DOHH2 (cell line): Measurements from ENCODE around the gene ATP1A3.

ENCODE experiments used
- H3F3A ChIP-seq: fragments of 200-600 bp; sonication (generic), shearing (Covaris generic); 2 replicates; pipeline ENCODE4 v1.6.0; 2016; ENCODE audit warnings: antibody characterized with exemption, mild to moderate bottlenecking; ENCODE audit not compliant: control insufficient read depth, insufficient read depth
- H3K27ac ChIP-seq: fragments of 200-600 bp; sonication (generic); 2 replicates; pipeline ENCODE4 v1.5.1; 2014; ENCODE audit warnings: low read depth, mild to moderate bottlenecking, low read length, moderate library complexity
- H3K27me3 ChIP-seq: fragments of 200-600 bp; sonication (generic); 2 replicates; pipeline ENCODE4 v1.6.1; 2014; ENCODE audit warnings: mild to moderate bottlenecking, low read length, mixed read lengths; ENCODE audit not compliant: control insufficient read depth
- H3K36me3 ChIP-seq: fragments of 200-600 bp; sonication (generic); 2 replicates; pipeline ENCODE4 v1.6.1; 2014; ENCODE audit warnings: mild to moderate bottlenecking, low read length, moderate library complexity, mixed read lengths; ENCODE audit not compliant: control insufficient read depth
- H3K4me1 ChIP-seq: fragments of 200-600 bp; sonication (generic); 2 replicates; pipeline ENCODE4 v1.6.1; 2014; ENCODE audit warnings: mild to moderate bottlenecking, low read length, mixed read lengths; ENCODE audit not compliant: control insufficient read depth
- H3K4me2 ChIP-seq: fragments of 200-600 bp; sonication (generic); 2 replicates; pipeline ENCODE4 v1.6.0; 2014; ENCODE audit warnings: mild to moderate bottlenecking, low read length, moderate library complexity
- H3K4me3 ChIP-seq: fragments of 200-600 bp; sonication (generic); 2 replicates; pipeline ENCODE4 v1.5.1; 2014; ENCODE audit warnings: mild to moderate bottlenecking, low read length, mixed read lengths
- H3K79me2 ChIP-seq: fragments of 200-600 bp; sonication (generic); 2 replicates; pipeline ENCODE4 v1.6.1; 2014; ENCODE audit warnings: mild to moderate bottlenecking, low read length, mixed read lengths; ENCODE audit not compliant: control insufficient read depth
- H3K9me2 ChIP-seq: fragments of 200-600 bp; sonication (generic); replicated peaks from 2 replicates; pipeline ENCODE4 v1.6.1; 2014; ENCODE audit warnings: mild to moderate bottlenecking, low read length, mixed read lengths; ENCODE audit not compliant: control insufficient read depth
- H3K9me3 ChIP-seq: fragments of 200-600 bp; sonication (generic); 2 replicates; pipeline ENCODE4 v1.6.1; 2014; ENCODE audit warnings: antibody characterized with exemption, low read length, mixed read lengths; ENCODE audit not compliant: control insufficient read depth, insufficient read depth
- H4K20me1 ChIP-seq: fragments of 200-600 bp; sonication (generic); 2 replicates; pipeline ENCODE4 v1.6.0; 2014; ENCODE audit warnings: low read depth, mild to moderate bottlenecking, antibody characterized with exemption, low read length, moderate library complexity; ENCODE audit not compliant: control insufficient read depth, insufficient read depth
- EZH2phosphoT487 ChIP-seq: fragments of 200-600 bp; sonication (generic); IDR thresholded peaks from 2 replicates; pipeline ENCODE4 v1.6.1; 2017; ENCODE audit warnings: borderline replicate concordance, mild to moderate bottlenecking, antibody characterized with exemption, low read length, moderate library complexity, mixed read lengths
- TF ChIP-seq, protein P1 (sequence below): fragments of 200-600 bp; sonication (generic); IDR thresholded peaks from one replicate; pipeline ENCODE4 v1.5.1; 2014; ENCODE audit warnings: antibody characterized with exemption, mild to moderate bottlenecking, low read depth, low read length; ENCODE audit not compliant: poor library complexity, severe bottlenecking

ATP1A3 gene

DNA sequence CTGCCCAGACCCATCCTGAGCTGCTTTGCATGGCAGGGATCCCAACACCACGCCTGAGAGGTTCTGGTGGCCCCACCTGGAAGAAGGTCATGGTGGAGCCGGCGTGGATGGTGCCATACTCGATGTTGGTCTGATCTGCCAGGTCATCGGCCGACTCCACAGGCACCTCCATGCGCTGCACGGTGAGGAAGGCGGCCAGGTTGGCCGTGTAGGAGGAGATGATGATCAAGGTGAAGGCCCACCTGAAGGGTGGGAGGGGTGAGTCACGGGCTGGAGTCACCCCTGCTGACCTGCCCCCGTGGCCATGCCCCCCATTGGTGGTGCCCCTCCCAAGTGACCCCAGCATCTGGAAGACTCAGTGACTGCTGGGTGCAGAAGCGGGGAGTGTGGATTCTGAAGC is 12.5 kb upstream of the ATP1A3 start:
- Histone ChIP-seq H3K27ac (no peak overlapping the region), H3K4me2 (no peak overlapping the region), H3K9me2 (no peaks in the 10 kb centered on the region), H3K4me1 (no peaks in the 10 kb centered on the region), H4K20me1 (no peaks in the 10 kb centered on the region), H3K27me3 (peaks cover 25% of the 10 kb centered on the region), H3K79me2 (no peaks in the 10 kb centered on the region), H3K4me3 (no peak overlapping the region), H3K36me3 (no peaks in the 10 kb centered on the region), H3K9me3 (no peaks in the 10 kb centered on the region), H3F3A (no peaks in the 10 kb centered on the region)
- no peak for TF ChIP-seq EZH2phosphoT487
- TF ChIP-seq, protein P1, sequence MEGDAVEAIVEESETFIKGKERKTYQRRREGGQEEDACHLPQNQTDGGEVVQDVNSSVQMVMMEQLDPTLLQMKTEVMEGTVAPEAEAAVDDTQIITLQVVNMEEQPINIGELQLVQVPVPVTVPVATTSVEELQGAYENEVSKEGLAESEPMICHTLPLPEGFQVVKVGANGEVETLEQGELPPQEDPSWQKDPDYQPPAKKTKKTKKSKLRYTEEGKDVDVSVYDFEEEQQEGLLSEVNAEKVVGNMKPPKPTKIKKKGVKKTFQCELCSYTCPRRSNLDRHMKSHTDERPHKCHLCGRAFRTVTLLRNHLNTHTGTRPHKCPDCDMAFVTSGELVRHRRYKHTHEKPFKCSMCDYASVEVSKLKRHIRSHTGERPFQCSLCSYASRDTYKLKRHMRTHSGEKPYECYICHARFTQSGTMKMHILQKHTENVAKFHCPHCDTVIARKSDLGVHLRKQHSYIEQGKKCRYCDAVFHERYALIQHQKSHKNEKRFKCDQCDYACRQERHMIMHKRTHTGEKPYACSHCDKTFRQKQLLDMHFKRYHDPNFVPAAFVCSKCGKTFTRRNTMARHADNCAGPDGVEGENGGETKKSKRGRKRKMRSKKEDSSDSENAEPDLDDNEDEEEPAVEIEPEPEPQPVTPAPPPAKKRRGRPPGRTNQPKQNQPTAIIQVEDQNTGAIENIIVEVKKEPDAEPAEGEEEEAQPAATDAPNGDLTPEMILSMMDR = no peak

DNA sequence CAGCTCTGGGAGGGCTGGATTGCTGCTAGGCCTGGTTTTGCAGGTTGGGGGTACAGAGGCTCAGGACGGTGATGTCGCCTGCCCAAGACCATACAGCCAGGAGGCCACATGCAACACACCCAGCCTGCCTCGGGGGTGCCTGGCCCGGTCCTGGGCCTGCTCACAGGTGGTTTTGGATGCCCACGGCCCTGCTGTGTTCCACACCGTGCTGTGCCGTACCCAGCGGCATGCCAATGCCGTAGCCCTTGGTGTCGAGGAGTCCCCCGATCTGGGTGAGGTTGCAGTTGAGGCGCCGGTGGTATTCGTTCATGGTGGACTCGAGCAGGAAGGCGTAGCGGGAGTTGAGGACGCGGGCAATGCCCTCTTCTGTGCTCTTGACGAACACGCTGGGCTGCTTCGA is 11.5 kb upstream of the ATP1A3 start:
- H3K4me2 ChIP-seq = no peak overlapping the region
- H3F3A ChIP-seq = no peaks in the 10 kb centered on the region
- no peaks in the 10 kb centered on the region for H3K4me1 ChIP-seq
- TF ChIP-seq EZH2phosphoT487 = no peak
- TF ChIP-seq, protein P1 = no peak
- peaks cover 30% of the 10 kb centered on the region for H3K27me3 ChIP-seq
- no peak overlapping the region for H3K4me3 ChIP-seq
- H3K79me2 ChIP-seq = no peaks in the 10 kb centered on the region
- H3K27ac ChIP-seq = no peak overlapping the region
- H3K9me3 ChIP-seq = no peaks in the 10 kb centered on the region
- H4K20me1 ChIP-seq = no peaks in the 10 kb centered on the region
- no peaks in the 10 kb centered on the region for H3K36me3 ChIP-seq
- H3K9me2 ChIP-seq = no peaks in the 10 kb centered on the region

DNA sequence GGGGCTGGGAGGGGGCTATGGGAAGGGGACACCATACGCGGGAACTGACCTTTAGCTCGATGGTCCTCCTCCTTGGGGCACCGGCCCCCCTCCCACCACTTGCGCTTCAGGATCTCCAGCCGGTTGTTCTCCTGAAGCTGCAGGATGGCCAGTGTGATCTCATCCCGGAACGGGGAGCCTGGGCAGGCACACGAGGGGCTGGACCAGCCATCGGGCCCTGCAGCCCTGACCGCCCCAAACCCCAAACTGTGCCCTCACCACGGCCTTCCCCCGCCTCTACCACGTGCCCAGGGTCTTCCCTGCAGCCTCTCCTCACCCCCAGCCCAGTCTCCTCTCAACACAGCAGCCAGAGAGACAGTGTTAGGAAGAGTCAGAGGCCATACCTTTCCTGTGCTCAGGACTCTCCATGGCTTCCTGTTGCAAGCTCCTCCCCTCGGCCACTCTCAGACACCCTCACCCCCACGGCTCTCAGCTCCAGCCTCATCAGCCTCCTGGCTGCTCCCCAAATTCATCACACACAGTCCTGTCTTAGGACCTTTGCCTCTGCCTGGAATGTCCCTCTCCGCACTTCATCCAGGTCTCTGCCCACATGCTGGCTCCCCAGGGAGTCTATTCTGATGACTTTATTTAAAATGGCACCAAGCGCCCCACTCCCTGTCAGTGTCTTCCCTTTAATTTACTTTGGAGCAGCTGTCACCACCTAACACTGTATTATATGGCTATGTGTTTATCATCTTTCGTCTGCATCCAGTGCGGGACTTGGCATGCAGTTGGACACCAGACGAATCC is 9.7 kb upstream of the ATP1A3 start:
- H3K27me3 ChIP-seq = peaks cover 41% of the 10 kb centered on the region
- no peaks in the 10 kb centered on the region for H3K79me2 ChIP-seq

More for the DNA sequence above, 9.7 kb upstream of the ATP1A3 start:
- Histone ChIP-seq H3F3A (no peaks in the 10 kb centered on the region), H3K9me3 (no peaks in the 10 kb centered on the region), H3K9me2 (no peaks in the 10 kb centered on the region), H3K4me3 (no peak overlapping the region), H3K36me3 (no peaks in the 10 kb centered on the region), H3K4me1 (peaks cover 8% of the 10 kb centered on the region), H3K4me2 (no peak overlapping the region), H3K27ac (no peak overlapping the region), H4K20me1 (peaks cover 4% of the 10 kb centered on the region; the same call in 1 of the 2 replicates)
- TF ChIP-seq EZH2phosphoT487 = no peak
- TF ChIP-seq, protein P1 = no peak
